Astrocyte (in vitro differentiated cells and primary cell): ENCODE data around the gene HEY2. TPM values are rescaled to one million over a fixed set of nuclear protein-coding genes. Genes with fewer than 3 reads are reported as not detected.

Source experiments
- DNase-seq: peaks from one replicate; pipeline ENCODE4 v3.0.0-alpha.2; 2010; ENCODE audit warnings: low read depth
- FAIRE-seq: peaks from 2 replicates; lab custom pipeline; 2011; peaks lifted over from hg19 to GRCh38; lab: Jason Lieb, UNC
- H2AFZ ChIP-seq: 2 replicates; pipeline ENCODE4 v1.6.0; 2012; ENCODE audit warnings: low read depth, low read length, inconsistent platforms
- H3K27ac ChIP-seq: 2 replicates; pipeline ENCODE4 v1.5.1; 2011; ENCODE audit warnings: low read depth, low read length, inconsistent platforms
- H3K27me3 ChIP-seq: 2 replicates; pipeline ENCODE4 v1.6.0; 2011; ENCODE audit warnings: low read length, inconsistent platforms; ENCODE audit not compliant: insufficient read depth
- H3K36me3 ChIP-seq: 2 replicates; pipeline ENCODE4 v1.5.1; 2011; ENCODE audit warnings: low read length, inconsistent platforms; ENCODE audit not compliant: insufficient read depth
- H3K4me1 ChIP-seq: 2 replicates; pipeline ENCODE4 v1.5.1; 2011; ENCODE audit warnings: low read length, inconsistent platforms; ENCODE audit not compliant: insufficient read depth
- H3K4me2 ChIP-seq: 2 replicates; pipeline ENCODE4 v1.6.0; 2012; ENCODE audit warnings: low read length, inconsistent platforms
- H3K4me3 ChIP-seq: 2 replicates; pipeline ENCODE4 v1.5.1; 2011; ENCODE audit warnings: low read depth, mild to moderate bottlenecking, low read length, inconsistent platforms; ENCODE audit not compliant: insufficient read depth
- H3K79me2 ChIP-seq: 2 replicates; pipeline ENCODE4 v1.6.0; 2012; ENCODE audit warnings: mild to moderate bottlenecking, low read length, inconsistent platforms; ENCODE audit not compliant: insufficient read depth
- H3K9ac ChIP-seq: 2 replicates; pipeline ENCODE4 v1.6.0; 2012; ENCODE audit warnings: mild to moderate bottlenecking, low read length, inconsistent platforms
- H3K9me3 ChIP-seq: 2 replicates; pipeline ENCODE4 v1.5.1; 2012; ENCODE audit warnings: low read depth, mild to moderate bottlenecking, low read length, inconsistent platforms; ENCODE audit not compliant: insufficient read depth
- H4K20me1 ChIP-seq: 2 replicates; pipeline ENCODE4 v1.6.0; 2012; ENCODE audit warnings: low read length, inconsistent platforms; ENCODE audit not compliant: insufficient read depth
- H3K27ac Mint-ChIP-seq: one replicate; pipeline ENCODE4 v1.8.0; 2021; ENCODE audit warnings: mild to moderate bottlenecking, mixed read lengths; ENCODE audit not compliant: unreplicated experiment
- H3K27me3 Mint-ChIP-seq: one replicate; pipeline ENCODE4 v1.8.0; 2021; ENCODE audit warnings: low read depth, mixed read lengths; ENCODE audit not compliant: unreplicated experiment
- H3K36me3 Mint-ChIP-seq: one replicate; pipeline ENCODE4 v1.8.0; 2021; ENCODE audit warnings: low read depth, mixed read lengths; ENCODE audit not compliant: unreplicated experiment
- H3K4me1 Mint-ChIP-seq: one replicate; pipeline ENCODE4 v1.8.0; 2021; ENCODE audit warnings: low read depth, mixed read lengths; ENCODE audit not compliant: unreplicated experiment
- H3K4me3 Mint-ChIP-seq: one replicate; pipeline ENCODE4 v1.8.0; 2021; ENCODE audit warnings: mild to moderate bottlenecking, moderate library complexity, mixed read lengths; ENCODE audit not compliant: unreplicated experiment
- H3K9me3 Mint-ChIP-seq: one replicate; pipeline ENCODE4 v1.8.0; 2021; ENCODE audit warnings: mild to moderate bottlenecking, mixed read lengths; ENCODE audit not compliant: unreplicated experiment
- EZH2 ChIP-seq: IDR thresholded peaks from 2 replicates; pipeline ENCODE4 v1.6.1; 2012; ENCODE audit warnings: mild to moderate bottlenecking, low read length, inconsistent platforms; ENCODE audit not compliant: insufficient read depth
- total RNA-seq: library from RNA; stranded (reverse); gene quantifications from 2 replicates; pipeline ENCODE4 v1.2.1, GENCODE V29; 2021
- TF ChIP-seq, protein P1 (sequence below): IDR thresholded peaks from 2 replicates; pipeline ENCODE4 v1.5.1; 2011; ENCODE audit warnings: low read depth, mild to moderate bottlenecking, inconsistent platforms, low read length, moderate library complexity; ENCODE audit not compliant: insufficient read depth

Gene HEY2
- total RNA-seq, 1 donor from 2014 or later: 1.0 TPM

DNA sequence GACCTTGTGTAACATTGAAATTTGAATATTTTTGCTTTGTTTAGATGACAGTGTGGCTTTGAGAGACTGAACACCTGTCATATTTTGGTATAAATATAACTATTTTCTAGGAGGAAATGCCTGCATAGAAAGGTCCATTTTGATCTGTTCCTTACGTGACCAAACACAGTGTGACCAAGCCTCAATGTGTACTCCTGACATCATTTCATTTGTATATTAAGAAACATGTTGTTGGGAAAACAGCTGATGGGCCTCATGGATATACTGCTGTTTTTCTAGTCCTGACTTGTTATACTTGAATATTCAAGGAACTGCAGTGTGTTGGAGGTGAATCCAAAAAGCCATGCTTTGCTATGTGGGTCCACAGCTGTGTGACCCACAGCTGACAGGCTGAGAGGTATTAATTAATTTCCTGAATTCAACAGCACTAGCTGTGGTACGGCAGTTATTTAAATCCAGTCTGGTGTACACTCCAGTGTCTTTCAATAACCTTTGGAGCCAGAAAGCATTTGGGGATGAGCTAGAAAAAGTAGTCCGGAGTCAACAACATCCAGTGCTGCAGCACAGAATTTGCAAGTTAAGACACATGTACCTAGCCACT is 60.2 kb downstream of the HEY2 start:
- Histone ChIP-seq H3K4me2 (no peak overlapping the region), H2AFZ (no peak overlapping the region), H3K79me2 (peaks cover 18% of the 10 kb centered on the region), H3K4me1 (peaks cover 18% of the 10 kb centered on the region), H3K9ac (no peak overlapping the region), H3K36me3 (no peaks in the 10 kb centered on the region), H3K4me3 (no peak overlapping the region), H3K27ac (no peak overlapping the region), H3K9me3 (no peaks in the 10 kb centered on the region), H3K27me3 (no peaks in the 10 kb centered on the region), H4K20me1 (no peaks in the 10 kb centered on the region)
- Mint-ChIP-seq H3K4me1 (peaks cover 34% of the 10 kb centered on the region), H3K36me3 (peaks cover 3% of the 10 kb centered on the region), H3K27me3 (no peaks in the 10 kb centered on the region), H3K27ac (no peak overlapping the region), H3K9me3 (no peaks in the 10 kb centered on the region), H3K4me3 (no peak overlapping the region)
- no peak for TF ChIP-seq EZH2
- TF ChIP-seq, protein P1, sequence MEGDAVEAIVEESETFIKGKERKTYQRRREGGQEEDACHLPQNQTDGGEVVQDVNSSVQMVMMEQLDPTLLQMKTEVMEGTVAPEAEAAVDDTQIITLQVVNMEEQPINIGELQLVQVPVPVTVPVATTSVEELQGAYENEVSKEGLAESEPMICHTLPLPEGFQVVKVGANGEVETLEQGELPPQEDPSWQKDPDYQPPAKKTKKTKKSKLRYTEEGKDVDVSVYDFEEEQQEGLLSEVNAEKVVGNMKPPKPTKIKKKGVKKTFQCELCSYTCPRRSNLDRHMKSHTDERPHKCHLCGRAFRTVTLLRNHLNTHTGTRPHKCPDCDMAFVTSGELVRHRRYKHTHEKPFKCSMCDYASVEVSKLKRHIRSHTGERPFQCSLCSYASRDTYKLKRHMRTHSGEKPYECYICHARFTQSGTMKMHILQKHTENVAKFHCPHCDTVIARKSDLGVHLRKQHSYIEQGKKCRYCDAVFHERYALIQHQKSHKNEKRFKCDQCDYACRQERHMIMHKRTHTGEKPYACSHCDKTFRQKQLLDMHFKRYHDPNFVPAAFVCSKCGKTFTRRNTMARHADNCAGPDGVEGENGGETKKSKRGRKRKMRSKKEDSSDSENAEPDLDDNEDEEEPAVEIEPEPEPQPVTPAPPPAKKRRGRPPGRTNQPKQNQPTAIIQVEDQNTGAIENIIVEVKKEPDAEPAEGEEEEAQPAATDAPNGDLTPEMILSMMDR: no peak
- DNase-seq (no peak), FAIRE-seq (no peak)

DNA sequence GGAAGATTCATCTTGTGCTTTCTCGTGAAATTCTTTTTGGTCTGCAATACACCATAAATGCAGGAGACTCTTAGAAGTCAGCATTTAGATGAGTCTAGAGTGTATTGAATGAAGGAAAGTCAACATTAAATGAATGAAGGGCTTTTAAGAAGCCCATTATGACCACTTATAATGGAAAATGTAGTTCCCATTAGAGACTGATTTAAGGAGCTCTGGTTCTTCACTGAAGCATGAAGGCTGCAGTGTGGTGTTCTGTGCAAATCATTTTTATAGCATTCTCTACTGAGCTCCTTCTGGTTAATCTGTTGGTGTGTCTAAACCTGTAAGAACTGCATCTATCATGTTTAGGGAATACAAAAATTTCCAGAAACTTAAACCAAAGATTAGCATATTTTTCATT is 61.0 kb downstream of the HEY2 start:
- H3K4me1 ChIP-seq: peaks cover 25% of the 10 kb centered on the region
- peaks cover 40% of the 10 kb centered on the region for H3K4me1 Mint-ChIP-seq
- no peaks in the 10 kb centered on the region for H4K20me1 ChIP-seq
- no peak overlapping the region for H2AFZ ChIP-seq
- no peak overlapping the region for H3K4me3 ChIP-seq
- FAIRE-seq (no peak), DNase-seq (no peak)
- no peak overlapping the region for H3K27ac Mint-ChIP-seq
- H3K9me3 ChIP-seq: no peaks in the 10 kb centered on the region
- no peak overlapping the region for H3K4me3 Mint-ChIP-seq
- H3K79me2 ChIP-seq: peaks cover 18% of the 10 kb centered on the region
- no peak overlapping the region for H3K9ac ChIP-seq
- TF ChIP-seq, protein P1: no peak
- no peak overlapping the region for H3K27ac ChIP-seq
- H3K36me3 ChIP-seq: no peaks in the 10 kb centered on the region
- H3K27me3 ChIP-seq: no peaks in the 10 kb centered on the region
- no peaks in the 10 kb centered on the region for H3K27me3 Mint-ChIP-seq
- no peaks in the 10 kb centered on the region for H3K9me3 Mint-ChIP-seq
- H3K36me3 Mint-ChIP-seq: peaks cover 3% of the 10 kb centered on the region
- H3K4me2 ChIP-seq: no peak overlapping the region

Other genes with a start within 250 kb of the HEY2 start
- gene NCOA7, start 41.3 kb downstream of the HEY2 start, total RNA-seq: 25.4 and 26.0 TPM in 2 replicates
- gene HINT3, start 207.1 kb downstream of the HEY2 start, total RNA-seq: 11.8 and 12.2 TPM in 2 replicates
- 17.0 and 18.2 TPM in 2 replicates for gene TRMT11, start 236.9 kb downstream of the HEY2 start, total RNA-seq